Thyroid gland (tissue), 4 donors: Measurements from ENCODE around the gene HSD3B7.

Experiments used
- POLR2A ChIP-seq, 2 donors: fragments of 450-650 bp; IDR thresholded peaks; one replicate each; pipeline ENCODE4 v1.6.1; 2017; ENCODE audit warnings: antibody characterized with exemption in 2 of 2, mild to moderate bottlenecking in 2 of 2, moderate library complexity in 1 of 2
- TF ChIP-seq, protein P1 (sequence below), 6 experiments: fragments of 200-600 bp in 3 of 6; fragments of 450-650 bp in 3 of 6; sonication (generic) in 3 of 6; IDR thresholded peaks; one replicate each; pipeline ENCODE4 v1.5.1; 2016 to 2019; ENCODE audit warnings: antibody characterized with exemption in 6 of 6, mild to moderate bottlenecking in 2 of 6, inconsistent platforms in 1 of 6, moderate library complexity in 1 of 6

- TF ChIP-seq, protein P1, sequence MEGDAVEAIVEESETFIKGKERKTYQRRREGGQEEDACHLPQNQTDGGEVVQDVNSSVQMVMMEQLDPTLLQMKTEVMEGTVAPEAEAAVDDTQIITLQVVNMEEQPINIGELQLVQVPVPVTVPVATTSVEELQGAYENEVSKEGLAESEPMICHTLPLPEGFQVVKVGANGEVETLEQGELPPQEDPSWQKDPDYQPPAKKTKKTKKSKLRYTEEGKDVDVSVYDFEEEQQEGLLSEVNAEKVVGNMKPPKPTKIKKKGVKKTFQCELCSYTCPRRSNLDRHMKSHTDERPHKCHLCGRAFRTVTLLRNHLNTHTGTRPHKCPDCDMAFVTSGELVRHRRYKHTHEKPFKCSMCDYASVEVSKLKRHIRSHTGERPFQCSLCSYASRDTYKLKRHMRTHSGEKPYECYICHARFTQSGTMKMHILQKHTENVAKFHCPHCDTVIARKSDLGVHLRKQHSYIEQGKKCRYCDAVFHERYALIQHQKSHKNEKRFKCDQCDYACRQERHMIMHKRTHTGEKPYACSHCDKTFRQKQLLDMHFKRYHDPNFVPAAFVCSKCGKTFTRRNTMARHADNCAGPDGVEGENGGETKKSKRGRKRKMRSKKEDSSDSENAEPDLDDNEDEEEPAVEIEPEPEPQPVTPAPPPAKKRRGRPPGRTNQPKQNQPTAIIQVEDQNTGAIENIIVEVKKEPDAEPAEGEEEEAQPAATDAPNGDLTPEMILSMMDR (IDR thresholded peaks at IDR 0.05): no peak
- TF ChIP-seq POLR2A (IDR thresholded peaks at IDR 0.05): no peak
Observed at GRCh38 chr16:30982548-30983288, 2.3 kb upstream of the HSD3B7 start.
